Activated CD8-positive, alpha-beta T cell treated with anti-CD3 and anti-CD28 coated beads, Interleukin-2, amount 10 ng/mL, durations not matched to agents 7 days and 5 days (primary cell): ENCODE data around the gene TBC1D2. TPM values are rescaled to one million over a fixed set of nuclear protein-coding genes. Genes with fewer than 3 reads are reported as not detected.
A peak's percentile ranks its signal among the peaks of the same experiment; 100 is the strongest.
"Not testable (repeated sequence)": the region's sequence is repeated elsewhere in the genome, so short reads cannot be mapped to it uniquely, and the experiment has no call there.

ENCODE experiments used
- ATAC-seq: fragments of 150-1000 bp; cut with Tn5 transposase; one replicate; pipeline ENCODE4 v1.10.0; 2021; ENCODE audit warnings: moderate library complexity
- CTCF ChIA-PET: fragments of 350-600 bp; sonication (Branson Sonifier 250); formaldehyde crosslinking; loops from one replicate; lab custom pipeline; 2021; ENCODE audit warnings: antibody characterized with exemption; lab: Charles Lee
- POLR2A ChIA-PET: fragments of 350-600 bp; sonication (Branson Sonifier 250); formaldehyde crosslinking; loops from one replicate; lab custom pipeline; 2021; ENCODE audit warnings: antibody characterized with exemption; lab: Charles Lee
- DNase-seq: peaks from one replicate; pipeline ENCODE4 v3.0.0-alpha.2; 2020
- H3K27ac Mint-ChIP-seq: one replicate; pipeline ENCODE4 v1.8.0; 2021; ENCODE audit warnings: mild to moderate bottlenecking, mixed read lengths
- H3K27me3 Mint-ChIP-seq: one replicate; pipeline ENCODE4 v1.8.0; 2021; ENCODE audit warnings: low read depth, mixed read lengths
- H3K36me3 Mint-ChIP-seq: one replicate; pipeline ENCODE4 v1.8.0; 2021; ENCODE audit warnings: low read depth, mixed read lengths
- H3K4me1 Mint-ChIP-seq: one replicate; pipeline ENCODE4 v1.8.0; 2021; ENCODE audit warnings: low read depth, mixed read lengths
- H3K4me3 Mint-ChIP-seq: one replicate; pipeline ENCODE4 v1.8.0; 2021; ENCODE audit warnings: mild to moderate bottlenecking, mixed read lengths
- H3K9me3 Mint-ChIP-seq: one replicate; pipeline ENCODE4 v1.8.0; 2022; ENCODE audit warnings: mixed read lengths; ENCODE audit not compliant: insufficient read depth
- total RNA-seq, 2 experiments: library from RNA; stranded (reverse); gene quantifications; one replicate each; pipeline ENCODE4 v1.2.3, GENCODE V29; 2021

The TBC1D2 gene
- total RNA-seq, 2 experiments from 2014 or later: 3.0 to 3.5 TPM

- H3K9me3 Mint-ChIP-seq, H3K36me3 Mint-ChIP-seq, POLR2A ChIA-PET, H3K4me3 Mint-ChIP-seq, DNase-seq, H3K4me1 Mint-ChIP-seq, H3K27ac Mint-ChIP-seq, ATAC-seq, CTCF ChIA-PET: not testable (repeated sequence)
- H3K27me3 Mint-ChIP-seq: peaks cover 26% of the 10 kb centered on the region
Observed at GRCh38 chr9:98270284-98270683, 14.8 kb upstream of the TBC1D2 start.

GRCh38 chr9:98269652-98270051 lies 14.2 kb upstream of the TBC1D2 start:
- H3K27ac Mint-ChIP-seq, DNase-seq, CTCF ChIA-PET, H3K36me3 Mint-ChIP-seq, H3K9me3 Mint-ChIP-seq, H3K4me1 Mint-ChIP-seq, POLR2A ChIA-PET, H3K4me3 Mint-ChIP-seq, ATAC-seq: not testable (repeated sequence)
- peaks cover 26% of the 10 kb centered on the region for H3K27me3 Mint-ChIP-seq

GRCh38 chr9:98267556-98267955 lies 12.1 kb upstream of the TBC1D2 start:
- H3K36me3 Mint-ChIP-seq, H3K27ac Mint-ChIP-seq, ATAC-seq, H3K4me1 Mint-ChIP-seq, DNase-seq, POLR2A ChIA-PET, H3K4me3 Mint-ChIP-seq, CTCF ChIA-PET, H3K9me3 Mint-ChIP-seq: not testable (repeated sequence)
- peaks cover 28% of the 10 kb centered on the region for H3K27me3 Mint-ChIP-seq

GRCh38 chr9:98264516-98264915 lies 9.1 kb upstream of the TBC1D2 start:
- no peak overlapping the region for H3K27ac Mint-ChIP-seq
- H3K36me3 Mint-ChIP-seq: no peaks in the 10 kb centered on the region
- H3K4me1 Mint-ChIP-seq: no peaks in the 10 kb centered on the region
- no peak overlapping the region for H3K4me3 Mint-ChIP-seq
- no peak for ATAC-seq
- H3K27me3 Mint-ChIP-seq: peaks cover 10% of the 10 kb centered on the region
- ChIA-PET POLR2A (no interaction called here), CTCF (interaction anchor here (0.7 to 2.8 kb wide), 10 partner anchors 51 to 527 kb away, joined by 3 to 24 read pairs (median 6); partner anchors contain the start of gene TRIM14)
- DNase-seq: no peak
- no peaks in the 10 kb centered on the region for H3K9me3 Mint-ChIP-seq

GRCh38 chr9:98263482-98264357 lies 8.3 kb upstream of the TBC1D2 start:
- POLR2A ChIA-PET: no interaction called here
- Mint-ChIP-seq H3K9me3 (no peaks in the 10 kb centered on the region), H3K27ac (no peak overlapping the region), H3K4me1 (no peaks in the 10 kb centered on the region), H3K27me3 (peaks cover 9% of the 10 kb centered on the region), H3K4me3 (no peak overlapping the region), H3K36me3 (no peaks in the 10 kb centered on the region)
- ATAC-seq (peak; percentile 100), DNase-seq (peak; percentile 90)
- CTCF ChIA-PET: interaction anchor here (0.6 to 2.8 kb wide), 13 partner anchors 18 to 528 kb away, joined by 3 to 24 read pairs (median 4); partner anchors contain the start of gene TRIM14

- DNase-seq (no peak), ATAC-seq (no peak)
- CTCF ChIA-PET: interaction anchor here (0.6 to 2.8 kb wide), 7 partner anchors 17 to 370 kb away, joined by 3 to 24 read pairs (median 6); partner anchors contain the start of gene TRIM14
- no peaks in the 10 kb centered on the region for H3K9me3 Mint-ChIP-seq
- POLR2A ChIA-PET: no interaction called here
- H3K27me3 Mint-ChIP-seq: peaks cover 9% of the 10 kb centered on the region
- H3K27ac Mint-ChIP-seq: no peak overlapping the region
- no peak overlapping the region for H3K4me3 Mint-ChIP-seq
- no peaks in the 10 kb centered on the region for H3K4me1 Mint-ChIP-seq
- no peaks in the 10 kb centered on the region for H3K36me3 Mint-ChIP-seq
Observed at GRCh38 chr9:98263080-98263479, 7.6 kb upstream of the TBC1D2 start.

GRCh38 chr9:98262056-98262455 lies 6.6 kb upstream of the TBC1D2 start:
- no peaks in the 10 kb centered on the region for H3K36me3 Mint-ChIP-seq
- no peaks in the 10 kb centered on the region for H3K9me3 Mint-ChIP-seq
- peaks cover under 1% of the 10 kb centered on the region for H3K4me1 Mint-ChIP-seq
- CTCF ChIA-PET: interaction anchor here (1.0 to 2.8 kb wide), 2 partner anchors 55 to 143 kb away, joined by 3 to 24 read pairs; partner anchors contain the start of gene TRIM14
- ATAC-seq (no peak), DNase-seq (no peak)
- no peak overlapping the region for H3K27ac Mint-ChIP-seq
- POLR2A ChIA-PET: no interaction called here
- peaks cover 9% of the 10 kb centered on the region for H3K27me3 Mint-ChIP-seq
- H3K4me3 Mint-ChIP-seq: no peak overlapping the region

- no peak for ATAC-seq
- CTCF ChIA-PET: interaction anchor here (1.2 to 1.8 kb wide), 3 partner anchors 56 to 187 kb away, joined by 3 to 6 read pairs (median 3); no protein-coding TSS in a partner anchor
- no peak for DNase-seq
- Mint-ChIP-seq H3K4me1 (peaks cover 6% of the 10 kb centered on the region), H3K9me3 (no peaks in the 10 kb centered on the region), H3K27me3 (peaks cover 7% of the 10 kb centered on the region), H3K27ac (no peak overlapping the region), H3K36me3 (no peaks in the 10 kb centered on the region), H3K4me3 (no peak overlapping the region)
- POLR2A ChIA-PET: no interaction called here
Observed at GRCh38 chr9:98260635-98261034, 5.2 kb upstream of the TBC1D2 start.

GRCh38 chr9:98259791-98260190 lies 4.3 kb upstream of the TBC1D2 start:
- Mint-ChIP-seq H3K27me3 (peaks cover 5% of the 10 kb centered on the region), H3K4me3 (no peak overlapping the region), H3K4me1 (peaks cover 9% of the 10 kb centered on the region), H3K27ac (no peak overlapping the region), H3K9me3 (no peaks in the 10 kb centered on the region), H3K36me3 (no peaks in the 10 kb centered on the region)
- ChIA-PET CTCF (interaction anchor here (1.0 to 1.8 kb wide), 4 partner anchors 55 to 225 kb away, joined by 3 to 6 read pairs (median 3); no protein-coding TSS in a partner anchor), POLR2A (no interaction called here)
- no peak for DNase-seq
- ATAC-seq: no peak

- no peak for ATAC-seq
Observed at GRCh38 chr9:98256756-98257155, 1.3 kb upstream of the TBC1D2 start.

GRCh38 chr9:98255061-98255577 lies 330 bp downstream of the TBC1D2 start:
- peak; percentile 46 for ATAC-seq
- no peak for DNase-seq
- Mint-ChIP-seq H3K4me3 (peak overlapping the region; percentile 79), H3K9me3 (no peaks in the 10 kb centered on the region), H3K36me3 (no peaks in the 10 kb centered on the region), H3K4me1 (peaks cover 17% of the 10 kb centered on the region), H3K27me3 (peaks cover 13% of the 10 kb centered on the region), H3K27ac (peak overlapping the region; percentile 98)
- ChIA-PET POLR2A (interaction anchor here (0.6 to 3.1 kb wide), 25 partner anchors 10 to 843 kb away, joined by 3 to 23 read pairs (median 3); partner anchors contain the start of genes ANP32B, CORO2A, NANS and TRIM14), CTCF (interaction anchor here (0.8 to 3.5 kb wide), 15 partner anchors 9 to 332 kb away, joined by 3 to 39 read pairs (median 5); partner anchors contain the start of genes TRIM14 and TRMO)

More at GRCh38 chr9:98256756-98257155, 1.3 kb upstream of the TBC1D2 start:
- Mint-ChIP-seq H3K4me1 (peaks cover 17% of the 10 kb centered on the region), H3K27me3 (peaks cover 13% of the 10 kb centered on the region), H3K27ac (peak overlapping the region; percentile 98), H3K36me3 (no peaks in the 10 kb centered on the region), H3K9me3 (no peaks in the 10 kb centered on the region), H3K4me3 (peak overlapping the region; percentile 79)
- CTCF ChIA-PET: interaction anchor here (0.6 to 3.5 kb wide), 14 partner anchors 8 to 519 kb away, joined by 3 to 39 read pairs (median 5); partner anchors contain the start of genes ANP32B, TRIM14 and TRMO
- peak; percentile 54 for DNase-seq
- POLR2A ChIA-PET: interaction anchor here (0.6 to 3.1 kb wide), 22 partner anchors 19 to 961 kb away, joined by 3 to 23 read pairs (median 5); partner anchors contain the start of genes NANS, TRIM14 and TRMO
